H1 (cell line): ENCODE data around the gene AK8.

Source experiments
- CHD2 ChIP-seq: IDR thresholded peaks from 2 replicates; pipeline ENCODE4 v1.6.1; 2012; ENCODE audit warnings: low read length, improper control_type of control experiment
- CTCF ChIP-seq, 3 experiments: IDR thresholded peaks; 1 replicate in 2 of 3; 2 replicates in 1 of 3; pipeline versions ENCODE4 v1.5.1 to v1.6.1; 2011; ENCODE audit warnings: low read length in 3 of 3, mild to moderate bottlenecking in 3 of 3, inconsistent platforms in 2 of 3, low read depth in 1 of 3, moderate library complexity in 1 of 3; ENCODE audit not compliant: insufficient read depth in 1 of 3; ENCODE audit errors: control extremely low read depth in 1 of 3
- EP300 ChIP-seq, 2 experiments: IDR thresholded peaks; 1 replicate in 1 of 2; 2 replicates in 1 of 2; pipeline ENCODE4 v1.6.1; 2011 to 2012; ENCODE audit warnings: low read depth in 2 of 2, low read length in 2 of 2, mild to moderate bottlenecking in 2 of 2, borderline replicate concordance in 1 of 2, inconsistent platforms in 1 of 2, moderate library complexity in 1 of 2
- HDAC2 ChIP-seq, 2 experiments: fragments of 300-600 bp in 1 of 2; sonication (generic) in 1 of 2; IDR thresholded peaks; 2 replicates each; pipeline ENCODE4 v1.6.1; 2011 to 2012; ENCODE audit warnings: low read depth in 2 of 2, low read length in 2 of 2, mild to moderate bottlenecking in 2 of 2, moderate library complexity in 2 of 2, borderline replicate concordance in 1 of 2, inconsistent platforms in 1 of 2
- JUN ChIP-seq: IDR thresholded peaks from 2 replicates; pipeline ENCODE4 v1.6.1; 2011; ENCODE audit warnings: low read depth, mild to moderate bottlenecking, improper control_type of control experiment, low read length
- JUND ChIP-seq: IDR thresholded peaks from 2 replicates; pipeline ENCODE4 v1.6.1; 2011; ENCODE audit warnings: mild to moderate bottlenecking, improper control_type of control experiment, low read length
- POLR2A ChIP-seq, 2 experiments: IDR thresholded peaks; 1 replicate in 1 of 2; 2 replicates in 1 of 2; pipeline ENCODE4 v1.6.1; 2011; ENCODE audit warnings: low read depth in 2 of 2, low read length in 2 of 2, mild to moderate bottlenecking in 2 of 2; ENCODE audit errors: control extremely low read depth in 1 of 2
- RAD21 ChIP-seq, 2 experiments: IDR thresholded peaks in 1 of 2; conservative IDR thresholded peaks in 1 of 2; 2 replicates each; pipeline ENCODE4 v1.6.1; 2011; ENCODE audit warnings: low read depth in 2 of 2, low read length in 2 of 2, improper control_type of control experiment in 1 of 2, inconsistent platforms in 1 of 2, mild to moderate bottlenecking in 1 of 2, moderate library complexity in 1 of 2
- RFX5 ChIP-seq: IDR thresholded peaks from 2 replicates; pipeline ENCODE4 v1.6.1; 2011; ENCODE audit warnings: low read depth, low read length, improper control_type of control experiment, borderline replicate concordance
- USF2 ChIP-seq: IDR thresholded peaks from 2 replicates; pipeline ENCODE4 v1.6.1; 2011; ENCODE audit warnings: low read length, improper control_type of control experiment
- ZNF274 ChIP-seq: IDR thresholded peaks from 2 replicates; pipeline ENCODE4 v1.7.0; 2012; ENCODE audit warnings: low read length, borderline replicate concordance; ENCODE audit errors: extremely low read depth

GRCh38 chr9:132883349-132884294 is 5.5 kb upstream of the AK8 start:
- TF ChIP-seq RFX5 (no peak), CTCF (IDR thresholded peaks at IDR 0.05; ENCODE audit: control extremely low read depth in 1 of 3, insufficient read depth in 1 of 3, low read depth in 1 of 3, low read length in 3 of 3) (no peak), RAD21 (IDR thresholded peaks at IDR 0.05 in 1 of 2, conservative IDR thresholded peaks at IDR 0.05 in 1 of 2; ENCODE audit: low read depth in 2 of 2, low read length in 2 of 2) (no peak), JUN (no peak), USF2 (no peak), POLR2A (IDR thresholded peaks at IDR 0.05; ENCODE audit: control extremely low read depth in 1 of 2, low read depth in 2 of 2, low read length in 2 of 2) (no peak), ZNF274 (no peak), JUND (no peak), CHD2 (no peak), EP300 (IDR thresholded peaks at IDR 0.05; ENCODE audit: borderline replicate concordance in 1 of 2, low read depth in 2 of 2, low read length in 2 of 2) (no peak), HDAC2 (IDR thresholded peaks at IDR 0.05; ENCODE audit: borderline replicate concordance in 1 of 2, low read depth in 2 of 2, low read length in 2 of 2) (no peak)
